ENCODE results near the gene ZC3H4.

DNA sequence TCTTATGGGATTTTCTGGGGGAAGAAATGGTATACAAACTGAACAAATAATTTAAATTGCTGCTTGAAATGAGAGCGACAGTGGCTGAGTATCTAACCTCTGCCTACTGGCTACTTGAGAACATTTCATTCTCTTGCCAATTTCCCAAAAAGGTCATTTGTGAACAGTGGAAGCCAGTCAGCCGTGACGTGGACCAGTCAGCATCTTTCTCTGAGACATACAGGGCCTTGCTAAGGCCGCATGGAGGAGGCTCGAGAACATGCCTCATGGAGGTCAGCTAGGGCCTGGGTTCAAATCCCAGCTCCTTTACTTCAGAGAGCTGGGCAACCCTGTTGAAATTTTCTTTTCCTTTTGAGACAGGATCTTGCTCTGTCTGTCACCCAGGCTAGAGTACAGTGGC is 20.3 kb downstream of the ZC3H4 start:
- TF ChIP-seq, protein P1, sequence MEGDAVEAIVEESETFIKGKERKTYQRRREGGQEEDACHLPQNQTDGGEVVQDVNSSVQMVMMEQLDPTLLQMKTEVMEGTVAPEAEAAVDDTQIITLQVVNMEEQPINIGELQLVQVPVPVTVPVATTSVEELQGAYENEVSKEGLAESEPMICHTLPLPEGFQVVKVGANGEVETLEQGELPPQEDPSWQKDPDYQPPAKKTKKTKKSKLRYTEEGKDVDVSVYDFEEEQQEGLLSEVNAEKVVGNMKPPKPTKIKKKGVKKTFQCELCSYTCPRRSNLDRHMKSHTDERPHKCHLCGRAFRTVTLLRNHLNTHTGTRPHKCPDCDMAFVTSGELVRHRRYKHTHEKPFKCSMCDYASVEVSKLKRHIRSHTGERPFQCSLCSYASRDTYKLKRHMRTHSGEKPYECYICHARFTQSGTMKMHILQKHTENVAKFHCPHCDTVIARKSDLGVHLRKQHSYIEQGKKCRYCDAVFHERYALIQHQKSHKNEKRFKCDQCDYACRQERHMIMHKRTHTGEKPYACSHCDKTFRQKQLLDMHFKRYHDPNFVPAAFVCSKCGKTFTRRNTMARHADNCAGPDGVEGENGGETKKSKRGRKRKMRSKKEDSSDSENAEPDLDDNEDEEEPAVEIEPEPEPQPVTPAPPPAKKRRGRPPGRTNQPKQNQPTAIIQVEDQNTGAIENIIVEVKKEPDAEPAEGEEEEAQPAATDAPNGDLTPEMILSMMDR (IDR thresholded peaks at IDR 0.05; ENCODE audit: extremely low read depth in 1 of 2, insufficient read depth in 1 of 2, low read depth in 1 of 2, low read length in 2 of 2): no peak
- TF ChIP-seq EZH2 (IDR thresholded peaks at IDR 0.05; ENCODE audit: borderline replicate concordance, low read depth, low read length, severe bottlenecking) (no peak), POLR2A (IDR thresholded peaks at IDR 0.05; ENCODE audit: low read depth, low read length) (no peak), POLR2AphosphoS5 (IDR thresholded peaks at IDR 0.05; ENCODE audit: insufficient read depth, low read depth, low read length) (no peak), GATA2 (IDR thresholded peaks at IDR 0.05; ENCODE audit: insufficient read depth, insufficient read length, low read depth, low read length) (no peak), MYC (IDR thresholded peaks at IDR 0.05; ENCODE audit: low read depth, low read length) (no peak), FOS (IDR thresholded peaks at IDR 0.05; ENCODE audit: borderline replicate concordance, insufficient read depth, low read length) (no peak), JUN (IDR thresholded peaks at IDR 0.05; ENCODE audit: borderline replicate concordance, insufficient read depth, insufficient read length, low read depth) (no peak), MAX (IDR thresholded peaks at IDR 0.05; ENCODE audit: insufficient read depth, insufficient read length) (no peak)
